HCT116 (cell line): ENCODE data around the gene LSM11.

ENCODE experiments used
- CEBPB ChIP-seq: IDR thresholded peaks from 2 replicates; pipeline ENCODE4 v1.6.1; 2012; ENCODE audit warnings: low read depth
- EZH2 ChIP-seq: fragments of 200-600 bp; sonication (generic); IDR thresholded peaks from 2 replicates; pipeline ENCODE4 v1.6.1; 2017; ENCODE audit warnings: antibody characterized with exemption, mixed run types
- POLR2A ChIP-seq: IDR thresholded peaks from 2 replicates; pipeline ENCODE4 v1.7.0; 2011; ENCODE audit warnings: borderline replicate concordance; ENCODE audit not compliant: insufficient read depth, insufficient read length; ENCODE audit errors: extremely low read depth
- TF ChIP-seq, protein P1 (sequence below), 3 experiments: fragments of 200-600 bp in 1 of 3; sonication (generic) in 1 of 3; IDR thresholded peaks in 2 of 3; conservative IDR thresholded peaks in 1 of 3; 2 replicates each; pipeline ENCODE4 v1.5.1; 2012 to 2017; ENCODE audit warnings: low read depth in 2 of 3, low read length in 2 of 3, antibody characterized with exemption in 1 of 3, borderline replicate concordance in 1 of 3, control low read depth in 1 of 3, mild to moderate bottlenecking in 1 of 3, mixed read lengths in 1 of 3, mixed run types in 1 of 3, moderate library complexity in 1 of 3; ENCODE audit not compliant: insufficient read depth in 1 of 3
- TF ChIP-seq, protein P2 (sequence below): IDR thresholded peaks from 2 replicates; pipeline ENCODE4 v1.6.1; 2012; ENCODE audit warnings: low read depth
- TF ChIP-seq, protein P3 (sequence below): IDR thresholded peaks from 2 replicates; pipeline ENCODE4 v1.6.1; 2012

DNA sequence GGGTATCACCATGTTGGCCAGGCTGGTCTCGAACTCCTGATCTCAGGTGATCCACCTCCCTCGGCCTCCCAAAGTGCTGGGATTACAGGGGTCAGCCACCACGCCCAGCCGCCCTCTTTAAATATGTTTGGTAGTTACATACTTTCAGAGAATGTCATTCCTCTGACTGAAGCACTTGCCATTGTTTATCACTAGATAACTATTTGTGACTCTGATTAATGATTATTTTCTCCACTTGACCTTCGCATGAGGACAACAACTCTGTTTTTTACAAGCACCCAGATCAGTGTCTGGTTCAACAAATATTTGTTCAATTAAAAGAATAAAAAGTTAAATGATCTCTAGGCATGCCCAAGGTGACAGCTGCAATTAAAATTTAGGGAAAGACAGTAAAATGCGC, 59.2 kb downstream of the LSM11 start:
- TF ChIP-seq EZH2: no peak
- no peak for TF ChIP-seq CEBPB
- TF ChIP-seq POLR2A: no peak
- TF ChIP-seq, protein P1, sequence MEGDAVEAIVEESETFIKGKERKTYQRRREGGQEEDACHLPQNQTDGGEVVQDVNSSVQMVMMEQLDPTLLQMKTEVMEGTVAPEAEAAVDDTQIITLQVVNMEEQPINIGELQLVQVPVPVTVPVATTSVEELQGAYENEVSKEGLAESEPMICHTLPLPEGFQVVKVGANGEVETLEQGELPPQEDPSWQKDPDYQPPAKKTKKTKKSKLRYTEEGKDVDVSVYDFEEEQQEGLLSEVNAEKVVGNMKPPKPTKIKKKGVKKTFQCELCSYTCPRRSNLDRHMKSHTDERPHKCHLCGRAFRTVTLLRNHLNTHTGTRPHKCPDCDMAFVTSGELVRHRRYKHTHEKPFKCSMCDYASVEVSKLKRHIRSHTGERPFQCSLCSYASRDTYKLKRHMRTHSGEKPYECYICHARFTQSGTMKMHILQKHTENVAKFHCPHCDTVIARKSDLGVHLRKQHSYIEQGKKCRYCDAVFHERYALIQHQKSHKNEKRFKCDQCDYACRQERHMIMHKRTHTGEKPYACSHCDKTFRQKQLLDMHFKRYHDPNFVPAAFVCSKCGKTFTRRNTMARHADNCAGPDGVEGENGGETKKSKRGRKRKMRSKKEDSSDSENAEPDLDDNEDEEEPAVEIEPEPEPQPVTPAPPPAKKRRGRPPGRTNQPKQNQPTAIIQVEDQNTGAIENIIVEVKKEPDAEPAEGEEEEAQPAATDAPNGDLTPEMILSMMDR (IDR thresholded peaks at IDR 0.05 in 2 of 3, conservative IDR thresholded peaks at IDR 0.05 in 1 of 3; ENCODE audit: borderline replicate concordance in 1 of 3, insufficient read depth in 1 of 3, low read depth in 2 of 3, low read length in 2 of 3): no peak
- TF ChIP-seq, protein P2, sequence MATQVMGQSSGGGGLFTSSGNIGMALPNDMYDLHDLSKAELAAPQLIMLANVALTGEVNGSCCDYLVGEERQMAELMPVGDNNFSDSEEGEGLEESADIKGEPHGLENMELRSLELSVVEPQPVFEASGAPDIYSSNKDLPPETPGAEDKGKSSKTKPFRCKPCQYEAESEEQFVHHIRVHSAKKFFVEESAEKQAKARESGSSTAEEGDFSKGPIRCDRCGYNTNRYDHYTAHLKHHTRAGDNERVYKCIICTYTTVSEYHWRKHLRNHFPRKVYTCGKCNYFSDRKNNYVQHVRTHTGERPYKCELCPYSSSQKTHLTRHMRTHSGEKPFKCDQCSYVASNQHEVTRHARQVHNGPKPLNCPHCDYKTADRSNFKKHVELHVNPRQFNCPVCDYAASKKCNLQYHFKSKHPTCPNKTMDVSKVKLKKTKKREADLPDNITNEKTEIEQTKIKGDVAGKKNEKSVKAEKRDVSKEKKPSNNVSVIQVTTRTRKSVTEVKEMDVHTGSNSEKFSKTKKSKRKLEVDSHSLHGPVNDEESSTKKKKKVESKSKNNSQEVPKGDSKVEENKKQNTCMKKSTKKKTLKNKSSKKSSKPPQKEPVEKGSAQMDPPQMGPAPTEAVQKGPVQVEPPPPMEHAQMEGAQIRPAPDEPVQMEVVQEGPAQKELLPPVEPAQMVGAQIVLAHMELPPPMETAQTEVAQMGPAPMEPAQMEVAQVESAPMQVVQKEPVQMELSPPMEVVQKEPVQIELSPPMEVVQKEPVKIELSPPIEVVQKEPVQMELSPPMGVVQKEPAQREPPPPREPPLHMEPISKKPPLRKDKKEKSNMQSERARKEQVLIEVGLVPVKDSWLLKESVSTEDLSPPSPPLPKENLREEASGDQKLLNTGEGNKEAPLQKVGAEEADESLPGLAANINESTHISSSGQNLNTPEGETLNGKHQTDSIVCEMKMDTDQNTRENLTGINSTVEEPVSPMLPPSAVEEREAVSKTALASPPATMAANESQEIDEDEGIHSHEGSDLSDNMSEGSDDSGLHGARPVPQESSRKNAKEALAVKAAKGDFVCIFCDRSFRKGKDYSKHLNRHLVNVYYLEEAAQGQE: no peak
- TF ChIP-seq, protein P3, sequence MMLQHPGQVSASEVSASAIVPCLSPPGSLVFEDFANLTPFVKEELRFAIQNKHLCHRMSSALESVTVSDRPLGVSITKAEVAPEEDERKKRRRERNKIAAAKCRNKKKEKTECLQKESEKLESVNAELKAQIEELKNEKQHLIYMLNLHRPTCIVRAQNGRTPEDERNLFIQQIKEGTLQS: no peak
